Suprapubic skin (tissue), 4 donors: ENCODE data around the gene RPS6KC1. TPM values are rescaled to one million over a fixed set of nuclear protein-coding genes. Genes with fewer than 3 reads are reported as not detected.
A peak's percentile ranks its signal among the peaks of the same experiment; 100 is the strongest.

Source experiments
- DNase-seq, 2 donors: peaks; one replicate each; pipeline ENCODE4 v3.0.0-alpha.2; 2019; ENCODE audit warnings: low spot score in 2 of 2
- H3K27ac ChIP-seq: fragments of 200-600 bp; sonication (generic); one replicate; pipeline ENCODE4 v1.5.1; 2019
- H3K27me3 ChIP-seq: fragments of 200-600 bp; sonication (generic); one replicate; pipeline ENCODE4 v1.5.1; 2019
- H3K36me3 ChIP-seq: fragments of 200-600 bp; sonication (generic); one replicate; pipeline ENCODE4 v1.5.1; 2019
- H3K4me1 ChIP-seq: fragments of 200-600 bp; sonication (generic); one replicate; pipeline ENCODE4 v1.5.1; 2019
- H3K4me3 ChIP-seq: fragments of 200-600 bp; sonication (generic); one replicate; pipeline ENCODE4 v1.5.1; 2019; ENCODE audit warnings: mild to moderate bottlenecking
- H3K9me3 ChIP-seq: fragments of 200-600 bp; sonication (generic); one replicate; pipeline ENCODE4 v1.5.1; 2019
- CTCF ChIP-seq, 2 donors: fragments of 200-600 bp in 1 of 2; fragments of 450-650 bp in 1 of 2; sonication (generic) in 1 of 2; IDR thresholded peaks; one replicate each; pipeline ENCODE4 v1.5.1; 2016 to 2019; ENCODE audit warnings: antibody characterized with exemption in 2 of 2, mild to moderate bottlenecking in 1 of 2, moderate library complexity in 1 of 2
- EP300 ChIP-seq: sonication (generic); formaldehyde crosslinking; IDR thresholded peaks from one replicate; pipeline ENCODE4 v1.6.1; 2017; ENCODE audit warnings: antibody characterized with exemption
- POLR2A ChIP-seq, 2 donors: fragments of 450-650 bp; IDR thresholded peaks; one replicate each; pipeline ENCODE4 v1.6.1; 2017; ENCODE audit warnings: antibody characterized with exemption in 2 of 2, mild to moderate bottlenecking in 2 of 2, moderate library complexity in 2 of 2
- POLR2AphosphoS5 ChIP-seq, 3 donors: sonication (generic); formaldehyde crosslinking; IDR thresholded peaks; one replicate each; pipeline ENCODE4 v1.6.1; 2017; ENCODE audit warnings: antibody characterized with exemption in 3 of 3
- WGBS: methylation state at CpG from one replicate; pipeline ENCODE4 v1.1.5; 2018; 5-methylcytosine and 5-hydroxymethylcytosine counted together
- total RNA-seq, 4 donors: library from RNA; depleted of rRNA; stranded (reverse); fragments of >200 nt; gene quantifications; one replicate each; pipeline ENCODE4 v1.1.0, GENCODE V29; 2016

Gene RPS6KC1
- total RNA-seq, 4 donors from 2014 or later = 9.3 to 18.3 (median 14.2) TPM

GRCh38 chr1:213120386-213120785 is 69.3 kb downstream of the RPS6KC1 start:
- DNase-seq = no peak
- 92% methylated on average over 3 of the region's 3 CpGs for WGBS
- TF ChIP-seq EP300 (no peak), POLR2A (IDR thresholded peaks at IDR 0.05) (no peak), POLR2AphosphoS5 (IDR thresholded peaks at IDR 0.05) (no peak)
- H3K27ac ChIP-seq = no peak overlapping the region
- no peak overlapping the region for H3K4me3 ChIP-seq
- no peaks in the 10 kb centered on the region for H3K27me3 ChIP-seq
- H3K9me3 ChIP-seq = no peaks in the 10 kb centered on the region
- H3K4me1 ChIP-seq = no peaks in the 10 kb centered on the region
- no peaks in the 10 kb centered on the region for H3K36me3 ChIP-seq

- H3K4me1 ChIP-seq = no peaks in the 10 kb centered on the region
- no peaks in the 10 kb centered on the region for H3K36me3 ChIP-seq
- no peak overlapping the region for H3K4me3 ChIP-seq
- no peaks in the 10 kb centered on the region for H3K9me3 ChIP-seq
- no peaks in the 10 kb centered on the region for H3K27me3 ChIP-seq
- WGBS = 92% methylated on average over 4 of the region's 4 CpGs
- DNase-seq = no peak
- H3K27ac ChIP-seq = no peak overlapping the region
- TF ChIP-seq CTCF (IDR thresholded peaks at IDR 0.05) (no peak), POLR2AphosphoS5 (IDR thresholded peaks at IDR 0.05) (no peak), POLR2A (IDR thresholded peaks at IDR 0.05) (no peak), EP300 (no peak)
These were observed 69.9 kb downstream of the RPS6KC1 start for GRCh38 chr1:213120961-213121360.

- H3K4me3 ChIP-seq = no peak overlapping the region
- DNase-seq = no peak
These were observed 71.5 kb downstream of the RPS6KC1 start for GRCh38 chr1:213122514-213122929.

GRCh38 chr1:213123087-213123486 is 72.0 kb downstream of the RPS6KC1 start:
- Histone ChIP-seq H3K36me3 (no peaks in the 10 kb centered on the region), H3K27me3 (no peaks in the 10 kb centered on the region), H3K9me3 (no peaks in the 10 kb centered on the region), H3K4me1 (no peaks in the 10 kb centered on the region), H3K4me3 (no peak overlapping the region), H3K27ac (no peak overlapping the region)
- WGBS = 96% methylated on average over 3 of the region's 3 CpGs
- DNase-seq = no peak
- no peak for TF ChIP-seq POLR2AphosphoS5 (IDR thresholded peaks at IDR 0.05)
- no peak for TF ChIP-seq EP300
- no peak for TF ChIP-seq CTCF (IDR thresholded peaks at IDR 0.05)

More at GRCh38 chr1:213122514-213122929, 71.5 kb downstream of the RPS6KC1 start:
- Histone ChIP-seq H3K36me3 (no peaks in the 10 kb centered on the region), H3K4me1 (no peaks in the 10 kb centered on the region), H3K9me3 (no peaks in the 10 kb centered on the region), H3K27me3 (no peaks in the 10 kb centered on the region), H3K27ac (no peak overlapping the region)
- TF ChIP-seq POLR2AphosphoS5 (IDR thresholded peaks at IDR 0.05) (no peak), EP300 (no peak), CTCF (IDR thresholded peaks at IDR 0.05) (peak in 1 of 2 donors; percentile 35), POLR2A (IDR thresholded peaks at IDR 0.05) (no peak)

- TF ChIP-seq POLR2AphosphoS5 (IDR thresholded peaks at IDR 0.05) = no peak
- no peak for TF ChIP-seq EP300
- TF ChIP-seq CTCF (IDR thresholded peaks at IDR 0.05) = no peak
- no peak for TF ChIP-seq POLR2A (IDR thresholded peaks at IDR 0.05)
- Histone ChIP-seq H3K27ac (no peak overlapping the region), H3K4me1 (no peaks in the 10 kb centered on the region), H3K4me3 (no peak overlapping the region), H3K27me3 (no peaks in the 10 kb centered on the region), H3K9me3 (no peaks in the 10 kb centered on the region), H3K36me3 (no peaks in the 10 kb centered on the region)
- DNase-seq = no peak
- WGBS = 97% methylated on average over 2 of the region's 2 CpGs
These were observed 72.5 kb downstream of the RPS6KC1 start for GRCh38 chr1:213123536-213123935.

GRCh38 chr1:213124590-213124989 is 73.5 kb downstream of the RPS6KC1 start:
- Histone ChIP-seq H3K4me1 (no peaks in the 10 kb centered on the region), H3K36me3 (no peaks in the 10 kb centered on the region), H3K4me3 (no peak overlapping the region), H3K9me3 (no peaks in the 10 kb centered on the region), H3K27ac (no peak overlapping the region), H3K27me3 (no peaks in the 10 kb centered on the region)
- no peak for TF ChIP-seq POLR2AphosphoS5 (IDR thresholded peaks at IDR 0.05)
- no peak for TF ChIP-seq EP300
- no peak for TF ChIP-seq CTCF (IDR thresholded peaks at IDR 0.05)
- no peak for TF ChIP-seq POLR2A (IDR thresholded peaks at IDR 0.05)
- DNase-seq = no peak
- 91% methylated on average over 5 of the region's 5 CpGs for WGBS
